GM08714 (cell line): ENCODE results near the gene MBTPS1.

Source experiments
- H3K4me3 ChIP-seq: fragments of 200-500 bp; sonication (Bioruptor generic); 2 replicates; pipeline ENCODE4 v1.5.1; 2014; ENCODE audit warnings: mild to moderate bottlenecking, low read length, inconsistent platforms
- ZNF274 ChIP-seq: IDR thresholded peaks from 2 replicates; pipeline ENCODE4 v1.6.1; 2012; ENCODE audit warnings: mild to moderate bottlenecking, low read depth, low read length

Gene MBTPS1

GRCh38 chr16:84093879-84094270 is 22.9 kb downstream of the MBTPS1 start:
- H3K4me3 ChIP-seq = no peak overlapping the region
- no peak for TF ChIP-seq ZNF274

DNA sequence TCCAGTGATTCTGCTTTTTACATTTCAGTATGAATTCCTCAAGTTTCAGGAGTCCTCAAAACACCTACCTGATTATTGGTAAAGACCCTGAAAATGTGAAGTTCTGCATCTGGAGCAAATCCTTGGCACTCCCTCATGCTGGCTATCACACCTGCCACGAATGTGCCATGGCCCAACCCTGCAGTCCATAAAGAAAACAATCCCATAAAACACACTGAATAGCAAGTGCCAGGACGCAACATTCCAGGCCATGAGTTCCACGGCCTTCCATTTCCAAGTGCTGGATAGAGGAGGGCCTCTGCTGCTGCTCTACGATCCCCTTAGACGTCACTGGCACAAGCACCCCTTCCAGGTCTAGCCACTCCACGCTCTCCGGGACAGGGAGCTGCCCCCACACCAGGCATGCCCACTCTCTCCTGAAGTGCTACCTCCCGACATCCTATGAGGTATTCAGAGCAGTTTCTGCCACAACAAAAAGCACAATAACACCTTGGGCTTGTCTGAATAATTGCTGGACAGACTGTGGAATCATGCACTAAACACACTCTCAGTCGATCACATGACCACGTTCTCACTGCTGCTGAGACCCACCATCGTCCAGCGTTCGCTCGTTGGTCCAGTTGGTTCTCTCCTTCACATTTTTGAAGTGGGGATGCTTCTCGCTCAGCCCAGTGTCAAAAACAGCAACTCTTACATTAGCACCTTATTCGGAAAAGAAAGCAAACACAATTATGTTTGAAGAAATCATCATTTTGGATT is 23.4 kb downstream of the MBTPS1 start:
- no peak overlapping the region for H3K4me3 ChIP-seq
- no peak for TF ChIP-seq ZNF274

GRCh38 chr16:84091460-84091859 is 25.3 kb downstream of the MBTPS1 start:
- no peak for TF ChIP-seq ZNF274
- H3K4me3 ChIP-seq = no peak overlapping the region

GRCh38 chr16:84090211-84090610 is 26.5 kb downstream of the MBTPS1 start:
- H3K4me3 ChIP-seq = no peak overlapping the region
- no peak for TF ChIP-seq ZNF274

GRCh38 chr16:84088695-84089395 is 27.9 kb downstream of the MBTPS1 start:
- TF ChIP-seq ZNF274 = no peak
- H3K4me3 ChIP-seq = peak overlapping the region; percentile 17; the same call in 1 of the 2 replicates

DNA sequence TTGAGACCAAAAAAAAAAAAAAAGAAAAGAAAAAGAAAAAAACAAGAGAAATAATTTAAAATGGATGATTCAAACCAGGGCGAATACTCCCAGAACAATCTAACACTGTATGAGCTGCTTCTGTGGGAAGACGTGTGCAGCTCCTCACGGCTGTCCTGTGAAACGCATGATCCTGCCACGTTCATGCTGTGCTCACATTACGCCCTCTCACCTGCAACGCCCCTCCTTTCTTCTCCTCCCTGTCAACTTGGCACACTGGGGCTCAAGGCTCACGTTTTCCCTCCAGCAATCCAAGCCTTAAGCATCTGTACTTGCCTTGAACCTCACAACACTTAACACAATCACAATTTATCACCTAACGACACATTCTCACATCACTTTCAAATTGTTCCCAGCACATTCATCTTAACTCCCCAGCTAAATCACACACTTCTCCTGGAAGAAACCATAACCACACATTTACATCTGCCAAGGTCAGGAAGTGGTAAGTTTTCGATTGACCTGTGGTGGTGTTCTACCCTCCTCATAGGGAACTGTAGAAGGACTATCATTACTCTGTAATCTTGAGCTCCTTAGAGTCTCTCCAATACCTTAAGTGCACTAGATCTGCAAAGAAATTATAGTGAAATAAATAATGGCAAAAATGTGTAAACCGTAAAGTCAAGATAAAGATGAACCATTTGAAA is 29.1 kb downstream of the MBTPS1 start:
- H3K4me3 ChIP-seq = peak overlapping the region; percentile 33; the same call in 1 of the 2 replicates
- no peak for TF ChIP-seq ZNF274

DNA sequence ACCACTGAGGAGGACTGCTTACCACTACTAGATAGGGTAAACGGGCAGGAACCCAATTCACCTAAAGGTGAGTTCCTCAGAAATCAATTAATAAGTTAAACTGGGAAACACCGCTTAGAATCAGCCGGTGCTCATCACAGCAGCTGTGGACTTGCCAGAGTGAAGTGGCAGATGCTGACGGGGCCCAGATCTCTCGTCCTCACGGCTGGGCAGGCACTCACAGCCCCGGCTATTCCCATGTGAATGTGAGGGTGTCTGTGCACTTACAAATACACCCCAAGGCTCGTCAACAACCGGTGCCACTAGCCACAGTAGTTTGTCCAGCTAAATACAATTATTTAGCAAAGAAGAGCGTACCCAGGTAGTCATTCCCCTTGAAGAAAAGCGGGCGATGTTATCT is 29.7 kb downstream of the MBTPS1 start:
- H3K4me3 ChIP-seq = no peak overlapping the region
- no peak for TF ChIP-seq ZNF274

DNA sequence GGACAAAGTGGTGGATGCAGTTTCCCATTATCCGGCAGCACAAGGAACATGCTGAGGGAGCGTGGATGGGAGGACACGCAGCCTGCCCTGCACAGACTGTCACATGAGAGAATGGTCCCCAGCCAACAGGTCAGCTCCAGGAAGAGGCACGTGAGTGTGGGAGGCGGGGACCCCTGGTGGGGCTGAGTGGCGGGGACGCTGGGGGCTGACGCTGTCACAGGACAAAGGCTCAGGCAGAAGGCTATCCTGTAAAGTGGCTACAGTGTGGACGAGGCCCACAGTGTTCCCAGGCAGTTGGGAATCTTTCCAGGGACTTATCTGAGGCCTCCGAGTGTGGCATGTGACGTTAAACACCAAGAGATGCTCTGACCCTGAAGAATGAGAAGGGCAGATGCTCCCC is 30.4 kb downstream of the MBTPS1 start:
- peak overlapping the region; percentile 51; the same call in 1 of the 2 replicates for H3K4me3 ChIP-seq
- no peak for TF ChIP-seq ZNF274

GRCh38 chr16:84085773-84086172 is 31.0 kb downstream of the MBTPS1 start:
- TF ChIP-seq ZNF274 = no peak
- H3K4me3 ChIP-seq = peak overlapping the region; percentile 51; the same call in 1 of the 2 replicates

DNA sequence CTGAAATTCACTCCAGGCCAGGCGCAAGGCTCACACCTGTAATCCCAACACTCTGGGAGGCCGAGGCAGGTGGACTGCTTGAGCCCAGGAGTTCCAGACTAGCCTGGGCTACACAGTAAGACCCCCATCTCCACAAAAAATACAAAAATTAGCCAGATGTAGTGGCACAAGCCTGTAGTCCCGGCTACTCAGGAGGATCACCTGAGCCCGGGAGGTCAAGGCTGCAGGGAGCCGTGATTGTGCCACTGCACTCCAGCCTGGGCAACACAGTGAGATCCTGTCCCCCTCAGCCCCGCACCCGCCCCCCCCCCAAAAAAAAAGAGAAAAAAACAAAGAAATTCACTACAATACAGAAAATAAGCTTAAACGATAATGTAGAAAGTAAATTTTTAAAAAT is 31.5 kb downstream of the MBTPS1 start:
- H3K4me3 ChIP-seq = no peak overlapping the region
- no peak for TF ChIP-seq ZNF274

DNA sequence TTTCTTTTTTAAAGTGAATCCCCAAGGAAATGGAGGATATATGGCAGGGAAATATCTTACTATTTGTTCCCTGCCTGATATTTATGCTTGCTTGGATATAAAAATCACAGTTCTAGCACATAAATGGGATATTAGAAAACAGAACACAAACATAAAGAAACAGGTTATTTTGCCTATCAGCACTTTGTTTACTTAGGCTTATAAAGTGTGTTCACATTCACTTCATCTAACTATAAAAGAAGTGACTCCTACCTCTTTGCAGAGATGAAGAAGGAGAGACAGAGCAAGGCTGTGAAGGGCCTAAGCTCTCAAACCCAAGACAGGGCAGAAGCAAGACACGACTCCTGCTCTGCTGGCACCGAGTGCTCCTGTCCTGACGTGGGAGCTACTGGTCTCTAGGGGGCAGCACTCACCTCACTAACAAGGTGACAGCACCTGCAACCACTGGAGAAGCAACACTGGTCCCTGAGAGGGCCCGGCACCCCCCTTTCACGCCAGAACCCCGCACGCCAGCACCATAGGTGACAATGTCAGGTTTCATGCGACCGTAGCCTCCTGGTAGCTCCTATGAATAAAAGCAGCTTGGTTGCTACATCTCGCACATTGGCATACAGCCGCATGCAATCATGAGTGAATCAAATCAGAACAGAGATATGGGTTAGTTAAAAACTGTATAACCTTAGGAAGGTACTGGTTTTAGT is 32.0 kb downstream of the MBTPS1 start:
- no peak for TF ChIP-seq ZNF274
- no peak overlapping the region for H3K4me3 ChIP-seq

- no peak overlapping the region for H3K4me3 ChIP-seq
- no peak for TF ChIP-seq ZNF274
These were observed 33.7 kb downstream of the MBTPS1 start for GRCh38 chr16:84082835-84083569.

DNA sequence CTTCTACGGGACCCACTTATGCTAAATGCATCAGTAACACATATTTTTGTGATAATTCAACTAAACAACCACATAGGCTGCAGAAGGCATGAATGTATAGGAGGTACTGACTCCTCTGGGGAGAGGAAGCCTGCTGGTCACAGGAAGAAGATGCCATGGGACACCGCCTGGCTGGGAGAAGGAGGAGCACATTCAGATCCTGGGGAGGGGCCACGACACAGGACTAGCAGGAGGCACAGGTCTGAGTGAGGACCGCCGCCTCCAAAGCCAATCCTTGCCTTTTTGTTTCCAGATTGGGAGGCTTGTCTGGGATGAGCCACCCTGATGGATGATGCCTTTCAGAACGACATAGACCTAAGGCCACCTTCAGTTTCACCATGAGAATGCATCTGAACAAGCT is 34.6 kb downstream of the MBTPS1 start:
- TF ChIP-seq ZNF274 = no peak
- H3K4me3 ChIP-seq = no peak overlapping the region
